Superior temporal gyrus (tissue), 1 donor: ENCODE data around the gene ACP1.
A peak's percentile ranks its signal among the peaks of the same experiment; 100 is the strongest.

Experiments used
- DNase-seq: peaks from one replicate; pipeline ENCODE4 v3.0.0-alpha.2; 2016; ENCODE audit errors: extremely low spot score

Gene ACP1

GRCh38 chr2:280650-281110 is 15.9 kb downstream of the ACP1 start:
- no peak for DNase-seq

- no peak for DNase-seq
Measured at GRCh38 chr2:281381-281780, 16.6 kb downstream of the ACP1 start.

GRCh38 chr2:282371-283263 is 17.9 kb downstream of the ACP1 start:
- DNase-seq, result no peak

- DNase-seq, result no peak
Measured at GRCh38 chr2:283996-284794, 19.4 kb downstream of the ACP1 start.

GRCh38 chr2:284896-285492 is 20.2 kb downstream of the ACP1 start:
- DNase-seq, result no peak

- no peak for DNase-seq
Measured at GRCh38 chr2:285531-285930, 20.8 kb downstream of the ACP1 start.

GRCh38 chr2:286035-286434 is 21.3 kb downstream of the ACP1 start:
- no peak for DNase-seq

- DNase-seq, result no peak
Measured at GRCh38 chr2:286774-287392, 22.1 kb downstream of the ACP1 start.

GRCh38 chr2:287471-287885 is 22.7 kb downstream of the ACP1 start:
- DNase-seq, result no peak

- DNase-seq, result no peak
Measured at GRCh38 chr2:287911-288757, 23.4 kb downstream of the ACP1 start, which contains the start of gene ALKAL2. Gene ALKAL2, minus strand, starts transcription at chr2:288091. Its CDS starts 256 bp downstream, at chr2:287835.

GRCh38 chr2:288758-289361 is 24.1 kb downstream of the ACP1 start:
- no peak for DNase-seq

- peak; percentile 29 for DNase-seq
Measured at GRCh38 chr2:289362-290089, 24.8 kb downstream of the ACP1 start.

- DNase-seq, result peak; percentile 89
Measured at GRCh38 chr2:290090-290722, 25.5 kb downstream of the ACP1 start.

GRCh38 chr2:295090-295489 is 30.3 kb downstream of the ACP1 start:
- no peak for DNase-seq

GRCh38 chr2:296354-296753 is 31.6 kb downstream of the ACP1 start:
- DNase-seq, result no peak

GRCh38 chr2:305366-305765 is 40.6 kb downstream of the ACP1 start:
- DNase-seq, result no peak

GRCh38 chr2:309148-309953 is 44.6 kb downstream of the ACP1 start:
- DNase-seq, result no peak

GRCh38 chr2:309954-310510 is 45.3 kb downstream of the ACP1 start:
- no peak for DNase-seq
